OCI-LY1 (cell line): ENCODE measurements around the gene AKT3.

Source experiments
- H2AFZ ChIP-seq: fragments of 200-600 bp; sonication (generic), shearing (Covaris generic); 2 replicates; pipeline ENCODE4 v1.6.0; 2014; ENCODE audit warnings: antibody characterized with exemption, mild to moderate bottlenecking, low read length
- H3F3A ChIP-seq: fragments of 200-600 bp; sonication (generic), shearing (Covaris generic); 2 replicates; pipeline ENCODE4 v1.6.0; 2014; ENCODE audit warnings: mild to moderate bottlenecking, antibody characterized with exemption, low read length, moderate library complexity; ENCODE audit not compliant: insufficient read depth
- H3K27ac ChIP-seq: fragments of 200-600 bp; sonication (generic); 2 replicates; pipeline ENCODE4 v1.5.1; 2014; ENCODE audit warnings: low read length, mixed run types, mild to moderate bottlenecking, low read depth; ENCODE audit not compliant: poor library complexity, severe bottlenecking
- H3K27me3 ChIP-seq: fragments of 200-600 bp; sonication (generic); 2 replicates; pipeline ENCODE4 v1.6.0; 2014; ENCODE audit warnings: antibody characterized with exemption, mild to moderate bottlenecking, low read length, moderate library complexity; ENCODE audit not compliant: insufficient read depth
- H3K36me3 ChIP-seq: fragments of 200-600 bp; sonication (generic); 2 replicates; pipeline ENCODE4 v1.6.1; 2014; ENCODE audit warnings: mild to moderate bottlenecking, antibody characterized with exemption, low read length, moderate library complexity, mixed read lengths; ENCODE audit not compliant: insufficient read depth
- H3K4me1 ChIP-seq: fragments of 200-600 bp; sonication (generic); 2 replicates; pipeline ENCODE4 v1.5.1; 2014; ENCODE audit warnings: mild to moderate bottlenecking, low read length, moderate library complexity; ENCODE audit not compliant: insufficient read depth, severe bottlenecking
- H3K4me2 ChIP-seq: fragments of 200-600 bp; sonication (generic), shearing (Covaris generic); 2 replicates; pipeline ENCODE4 v1.6.1; 2014; ENCODE audit warnings: low read length
- H3K4me3 ChIP-seq: fragments of 200-600 bp; sonication (generic); 2 replicates; pipeline ENCODE4 v1.5.1; 2014; ENCODE audit warnings: low read length, low read depth, mild to moderate bottlenecking, mixed read lengths; ENCODE audit not compliant: poor library complexity, severe bottlenecking
- H3K79me2 ChIP-seq: fragments of 200-600 bp; shearing (Covaris generic); 2 replicates; pipeline ENCODE4 v1.6.1; 2016; ENCODE audit warnings: mixed run types, low read length, mixed read lengths; ENCODE audit not compliant: insufficient read depth
- H3K9ac ChIP-seq: fragments of 200-600 bp; sonication (generic), shearing (Covaris generic); 2 replicates; pipeline ENCODE4 v1.6.1; 2014; ENCODE audit warnings: mild to moderate bottlenecking, low read length, mixed read lengths
- H3K9me2 ChIP-seq: fragments of 200-600 bp; sonication (generic), shearing (Covaris generic); 2 replicates; pipeline ENCODE4 v1.6.1; 2014; ENCODE audit warnings: low read depth, mild to moderate bottlenecking, low read length, mixed read lengths
- H3K9me3 ChIP-seq: fragments of 200-600 bp; shearing (Covaris generic); 2 replicates; pipeline ENCODE4 v1.6.1; 2014; ENCODE audit warnings: low read length, mixed read lengths
- H4K20me1 ChIP-seq: fragments of 200-600 bp; sonication (generic), shearing (Covaris generic); 2 replicates; pipeline ENCODE4 v1.6.0; 2016; ENCODE audit warnings: mild to moderate bottlenecking, low read length; ENCODE audit not compliant: insufficient read depth
- CTCF ChIP-seq: fragments of 200-600 bp; sonication (generic), shearing (Covaris generic); IDR thresholded peaks from 2 replicates; pipeline ENCODE4 v1.5.1; 2017; ENCODE audit warnings: mild to moderate bottlenecking, antibody characterized with exemption, low read length, moderate library complexity, mixed read lengths
- EZH2 ChIP-seq: fragments of 200-600 bp; sonication (generic), shearing (Covaris generic); IDR thresholded peaks from 2 replicates; pipeline ENCODE4 v1.8.0; 2017; ENCODE audit warnings: borderline replicate concordance, mixed run types, mild to moderate bottlenecking, antibody characterized with exemption, low read length, moderate library complexity, mixed read lengths

AKT3 gene

GRCh38 chr1:243475966-243476365 lies 374.1 kb downstream of the AKT3 start:
- no peaks in the 10 kb centered on the region for H3K27me3 ChIP-seq
- no peak for TF ChIP-seq EZH2
- no peak; the same call in 1 of the 2 replicates for TF ChIP-seq CTCF
- no peak overlapping the region for H3K27ac ChIP-seq
- H3K4me2 ChIP-seq: no peak overlapping the region
- no peaks in the 10 kb centered on the region for H3K9me3 ChIP-seq
- H3K9me2 ChIP-seq: no peaks in the 10 kb centered on the region
- H3K4me1 ChIP-seq: peaks cover 7% of the 10 kb centered on the region
- H3F3A ChIP-seq: no peaks in the 10 kb centered on the region
- H3K4me3 ChIP-seq: no peak overlapping the region
- H4K20me1 ChIP-seq: no peaks in the 10 kb centered on the region
- no peak overlapping the region for H3K9ac ChIP-seq
- H3K36me3 ChIP-seq: no peaks in the 10 kb centered on the region
- H2AFZ ChIP-seq: no peak overlapping the region
- no peaks in the 10 kb centered on the region for H3K79me2 ChIP-seq

DNA sequence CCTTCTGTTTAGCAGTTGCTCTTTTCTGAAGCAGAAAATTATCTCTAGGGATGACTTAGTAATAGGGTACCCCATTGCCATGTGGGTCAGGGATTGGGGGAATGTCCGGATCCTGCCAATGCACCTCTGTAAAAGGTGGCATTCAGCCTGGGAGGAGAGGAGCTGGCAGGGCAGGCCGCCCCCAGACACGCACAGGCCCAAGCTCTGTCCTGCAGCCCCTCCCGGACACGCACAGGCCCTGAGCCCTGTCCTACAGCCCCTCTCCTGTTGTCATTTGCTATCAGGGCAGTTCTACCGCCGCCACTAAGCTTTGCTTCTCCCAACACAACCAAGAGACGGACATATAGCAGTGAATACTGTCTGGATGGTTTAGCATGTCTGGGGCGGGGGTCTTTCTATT lies 375.1 kb downstream of the AKT3 start:
- no peaks in the 10 kb centered on the region for H3F3A ChIP-seq
- H3K27me3 ChIP-seq: no peaks in the 10 kb centered on the region
- no peaks in the 10 kb centered on the region for H3K36me3 ChIP-seq
- no peaks in the 10 kb centered on the region for H4K20me1 ChIP-seq
- H3K27ac ChIP-seq: no peak overlapping the region
- no peaks in the 10 kb centered on the region for H3K9me2 ChIP-seq
- no peak overlapping the region for H3K4me3 ChIP-seq
- H3K4me2 ChIP-seq: no peak overlapping the region
- H3K4me1 ChIP-seq: peaks cover 7% of the 10 kb centered on the region
- no peaks in the 10 kb centered on the region for H3K9me3 ChIP-seq
- H3K79me2 ChIP-seq: no peaks in the 10 kb centered on the region
- H2AFZ ChIP-seq: no peak overlapping the region
- no peak for TF ChIP-seq EZH2
- no peak for TF ChIP-seq CTCF
- no peak overlapping the region for H3K9ac ChIP-seq

DNA sequence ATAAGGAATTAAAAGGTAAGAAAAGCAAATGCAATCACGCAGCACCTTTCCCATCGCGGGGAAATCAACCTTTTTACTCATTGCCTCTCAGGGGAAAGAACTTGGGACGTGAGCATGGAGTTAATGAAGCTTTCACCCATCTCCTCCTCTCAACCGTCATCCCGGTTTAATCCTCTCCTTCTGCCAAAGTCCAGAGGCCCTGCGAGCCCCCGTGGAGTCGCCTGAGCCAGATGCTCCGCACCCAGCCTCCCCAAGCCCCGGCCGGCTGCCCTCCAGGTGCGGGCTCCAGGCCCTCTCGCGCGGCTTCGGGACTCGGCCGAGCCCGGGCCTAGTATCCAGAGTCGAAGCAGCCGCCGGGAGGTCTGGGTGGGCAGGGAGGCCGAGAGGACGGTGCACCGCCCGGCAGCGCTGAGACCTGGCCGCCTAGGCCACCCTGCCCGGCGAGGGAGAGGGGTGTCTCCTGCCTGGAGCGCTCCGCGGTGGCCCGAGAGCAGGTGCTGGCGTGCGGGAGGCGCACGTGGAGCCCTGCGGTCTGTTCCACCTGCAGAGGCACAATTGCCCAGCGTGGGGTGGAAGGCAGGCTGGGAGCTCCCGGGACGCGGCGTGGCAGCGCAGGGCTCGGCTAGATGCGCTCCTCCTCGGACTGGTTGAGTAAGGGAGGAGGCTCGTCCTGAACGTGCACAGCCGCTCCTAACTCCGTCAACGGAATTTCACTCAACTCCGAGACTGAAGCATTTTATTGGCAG lies 375.7 kb downstream of the AKT3 start:
- TF ChIP-seq CTCF (no peak), EZH2 (no peak)
- Histone ChIP-seq H3K9me2 (no peaks in the 10 kb centered on the region), H3K9me3 (no peaks in the 10 kb centered on the region), H3K4me2 (no peak overlapping the region), H3K4me1 (peaks cover 7% of the 10 kb centered on the region), H2AFZ (no peak overlapping the region), H3K9ac (no peak overlapping the region), H3K27ac (no peak overlapping the region), H3K27me3 (no peaks in the 10 kb centered on the region), H4K20me1 (no peaks in the 10 kb centered on the region), H3K36me3 (no peaks in the 10 kb centered on the region), H3K4me3 (no peak overlapping the region), H3F3A (no peaks in the 10 kb centered on the region), H3K79me2 (no peaks in the 10 kb centered on the region)
